K562 (cell line): ENCODE data around the gene ATP1A3. TPM values are rescaled to one million over a fixed set of nuclear protein-coding genes. Genes with fewer than 3 reads are reported as not detected.

ENCODE experiments used
- ARHGAP35 ChIP-seq: fragments of 450-650 bp; IDR thresholded peaks from 2 replicates; pipeline ENCODE4 v1.6.1; 2018; ENCODE audit not compliant: partially characterized antibody
- ARID1B ChIP-seq: fragments of 450-650 bp; IDR thresholded peaks from 2 replicates; pipeline ENCODE4 v1.6.1; 2016; ENCODE audit warnings: antibody characterized with exemption, mild to moderate bottlenecking, inconsistent platforms
- ATF1 ChIP-seq, 2 experiments: fragments of 450-650 bp in 1 of 2; IDR thresholded peaks; 2 replicates each; pipeline ENCODE4 v1.6.1; 2016; ENCODE audit warnings: missing compliant biosample characterization in 1 of 2, missing genetic modification characterization in 1 of 2
- BDP1 ChIP-seq: IDR thresholded peaks from 3 replicates; pipeline ENCODE4 v1.6.1; 2011; ENCODE audit not compliant: insufficient read length, insufficient read depth
- CEBPG ChIP-seq, 3 experiments: fragments of 200-800 bp in 1 of 3; sonication (Bioruptor generic) in 1 of 3; sonication (generic) in 1 of 3; formaldehyde crosslinking in 1 of 3; IDR thresholded peaks in 2 of 3; conservative IDR thresholded peaks in 1 of 3; 2 replicates each; pipeline versions ENCODE4 v1.6.1 to v1.8.0; 2016 to 2022; ENCODE audit warnings: missing compliant biosample characterization in 2 of 3, missing genetic modification characterization in 2 of 3, mild to moderate bottlenecking in 1 of 3, missing genetic modification reagents in 1 of 3
- DPF2 ChIP-seq: fragments of 450-650 bp; IDR thresholded peaks from 2 replicates; pipeline ENCODE4 v1.6.1; 2016
- GABPA ChIP-seq: fragments of 200-800 bp; sonication (Bioruptor generic); conservative IDR thresholded peaks from 2 replicates; pipeline ENCODE4 v1.6.1; 2016; ENCODE audit warnings: low read depth, missing genetic modification characterization, missing compliant biosample characterization
- KLF16 ChIP-seq: IDR thresholded peaks from 2 replicates; pipeline ENCODE4 v1.6.1; 2016; ENCODE audit warnings: antibody characterized with exemption
- L3MBTL2 ChIP-seq: fragments of 450-650 bp; IDR thresholded peaks from 2 replicates; pipeline ENCODE4 v1.6.1; 2016; ENCODE audit warnings: mild to moderate bottlenecking, moderate library complexity
- MAFG ChIP-seq: fragments of 450-650 bp; conservative IDR thresholded peaks from 2 replicates; pipeline ENCODE4 v1.6.1; 2016; ENCODE audit warnings: missing genetic modification characterization, missing compliant biosample characterization
- MTA1 ChIP-seq: fragments of 450-650 bp; IDR thresholded peaks from 2 replicates; pipeline ENCODE4 v1.6.1; 2017; ENCODE audit warnings: borderline replicate concordance
- NFIC ChIP-seq: fragments of 450-650 bp; IDR thresholded peaks from 2 replicates; pipeline ENCODE4 v1.6.1; 2017; ENCODE audit warnings: mild to moderate bottlenecking, inconsistent platforms
- SMAD4 ChIP-seq: fragments of 250-450 bp; sonication (Bioruptor Pico); conservative IDR thresholded peaks from 2 replicates; pipeline ENCODE4 v1.8.0; 2021; ENCODE audit warnings: inconsistent platforms, mild to moderate bottlenecking, moderate library complexity
- SMARCC2 ChIP-seq: fragments of 450-650 bp; IDR thresholded peaks from 2 replicates; pipeline ENCODE4 v1.6.1; 2017; ENCODE audit warnings: antibody characterized with exemption, moderate library complexity, mild to moderate bottlenecking, low read depth
- TBL1XR1 ChIP-seq, 2 experiments: IDR thresholded peaks; 2 replicates each; pipeline ENCODE4 v1.6.1; 2012; ENCODE audit warnings: improper control_type of control experiment in 2 of 2, low read length in 2 of 2, mild to moderate bottlenecking in 1 of 2
- TEAD4 ChIP-seq, 2 experiments: sonication (generic) in 1 of 2; formaldehyde crosslinking in 1 of 2; IDR thresholded peaks; 2 replicates each; pipeline versions ENCODE4 v1.6.1 to v1.8.0; 2012 to 2022; ENCODE audit warnings: borderline replicate concordance in 1 of 2, inconsistent platforms in 1 of 2, low read length in 1 of 2, mild to moderate bottlenecking in 1 of 2, missing genetic modification reagents in 1 of 2
- TGIF2 ChIP-seq: sonication (generic); formaldehyde crosslinking; IDR thresholded peaks from 2 replicates; pipeline ENCODE4 v1.8.1; 2022; ENCODE audit warnings: mild to moderate bottlenecking, missing genetic modification reagents, moderate library complexity
- ZNF184 ChIP-seq: sonication (generic); formaldehyde crosslinking; IDR thresholded peaks from 2 replicates; pipeline ENCODE4 v1.5.0; 2020; ENCODE audit warnings: missing genetic modification reagents
- ZNF316 ChIP-seq: fragments of 450-650 bp; IDR thresholded peaks from 2 replicates; pipeline ENCODE4 v1.6.1; 2016
- ZNF354B ChIP-seq: fragments of 250-450 bp; sonication (Bioruptor Pico); IDR thresholded peaks from 2 replicates; pipeline ENCODE4 v1.4.0; 2020
- polyA plus RNA-seq, 8 experiments: library from polyadenylated mRNA; depleted of rRNA in 4 of 8; stranded (reverse) in 5 of 8; unstranded in 3 of 8; fragments of >200 nt; fragmentation: Nextera tagmentation in 2 of 8; fragmentation: Illumina TruSeq in 1 of 8; extraction: Ambion mirVana in 2 of 8; extraction: Trizol in 1 of 8; gene quantifications; 2 replicates each; pipeline versions ENCODE4 v1.2.1 to v1.2.3, GENCODE V29; 2011 to 2014; ENCODE audit warnings: inconsistent platforms in 1 of 8, missing spikeins in 1 of 8
- total RNA-seq, 7 experiments: library from RNA; depleted of rRNA in 6 of 7; stranded (reverse); fragments of >200 nt in 6 of 7; fragmentation: Illumina TruSeq in 2 of 7; extraction: Trizol in 2 of 7; gene quantifications; 2 replicates each; pipeline versions ENCODE4 v1.2.1 to v1.2.3, GENCODE V29; 2011 to 2021; ENCODE audit warnings: low replicate concordance in 1 of 7
- TF ChIP-seq, protein P1 (sequence below), 2 experiments: fragments of 450-650 bp in 1 of 2; sonication (generic) in 1 of 2; formaldehyde crosslinking in 1 of 2; IDR thresholded peaks in 1 of 2; conservative IDR thresholded peaks in 1 of 2; 2 replicates each; pipeline versions ENCODE4 v1.6.1 to v1.8.1; 2016 to 2023; ENCODE audit warnings: mild to moderate bottlenecking in 2 of 2, moderate library complexity in 2 of 2, inconsistent platforms in 1 of 2, missing genetic modification reagents in 1 of 2
- TF ChIP-seq, protein P2 (sequence below), 3 experiments: fragments of 200-800 bp in 1 of 3; sonication (Bioruptor generic) in 1 of 3; sonication (generic) in 1 of 3; formaldehyde crosslinking in 1 of 3; IDR thresholded peaks; 2 replicates each; pipeline versions ENCODE4 v1.6.1 to v1.8.0; 2016 to 2022; ENCODE audit warnings: mild to moderate bottlenecking in 2 of 3, missing compliant biosample characterization in 2 of 3, missing genetic modification characterization in 2 of 3, missing genetic modification reagents in 1 of 3
- TF ChIP-seq, protein P3 (sequence below), 2 experiments: IDR thresholded peaks; 2 replicates each; pipeline ENCODE4 v1.6.1; 2011; ENCODE audit warnings: borderline replicate concordance in 1 of 2, control low read depth in 1 of 2, low read depth in 1 of 2, low read length in 1 of 2, mild to moderate bottlenecking in 1 of 2, mixed read lengths in 1 of 2, moderate library complexity in 1 of 2; ENCODE audit not compliant: insufficient read depth in 1 of 2, insufficient read length in 1 of 2, poor library complexity in 1 of 2, severe bottlenecking in 1 of 2; ENCODE audit errors: extremely low read depth in 1 of 2

The ATP1A3 gene
- total and polyA plus RNA-seq, 9 of the 15 experiments (the other 6 are each of a cell fraction or from before 2014, with no cell fraction given) = 0.03 to 1.0 (median 0.17) TPM; not detected in 3

DNA sequence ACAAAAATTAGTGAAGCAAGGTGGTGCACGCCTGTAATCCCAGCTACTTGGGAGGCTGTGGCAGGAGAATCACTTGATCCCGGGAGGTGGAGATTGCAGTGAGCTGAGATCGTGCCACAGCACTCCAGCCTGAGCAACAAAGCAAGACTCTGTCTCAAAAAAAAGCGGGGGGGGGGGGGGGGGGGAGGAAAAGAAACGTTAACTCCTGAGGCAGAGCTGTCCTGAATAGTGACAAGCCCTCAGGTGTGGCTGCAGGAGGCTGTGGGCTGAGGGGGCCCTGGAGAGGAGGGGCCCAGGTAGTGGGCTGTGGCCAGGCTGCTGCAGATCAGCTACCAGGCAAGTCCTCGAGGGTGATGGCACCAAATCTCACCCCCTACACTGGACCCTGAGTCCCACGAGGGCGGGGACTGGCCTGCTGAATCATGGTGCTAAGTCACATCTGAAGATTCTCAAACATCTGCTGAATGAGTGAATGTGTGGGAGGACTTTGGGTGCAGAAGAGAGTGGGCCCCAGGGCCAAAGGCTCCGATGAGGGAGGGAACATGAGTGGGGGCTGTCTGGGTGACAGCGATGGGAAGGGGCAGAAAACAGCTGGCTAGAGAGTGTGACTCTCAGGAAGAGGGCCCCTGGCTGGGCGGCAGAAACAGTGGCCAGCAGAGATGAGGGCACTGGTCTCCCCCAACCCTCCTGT is 24.6 kb upstream of the ATP1A3 start (continued):
- TF ChIP-seq L3MBTL2 (peak; percentile 87), SMARCC2 (0 out of 2 replicates have a peak, but pooled peaks have one; percentile 44), ATF1 (CRISPR knock-in tag; IDR thresholded peaks at IDR 0.05) (no peak), ATF1 (tag; IDR thresholded peaks at IDR 0.05) (peak; percentile 17; the same call in 1 of the 2 replicates), ZNF354B (no peak), SMAD4 (CRISPR knock-in tag) (0 out of 2 replicates have a peak, but pooled peaks have one; percentile 30), TBL1XR1 (IDR thresholded peaks at IDR 0.05; ENCODE audit: low read length in 2 of 2) (no peak), NFIC (peak; percentile 22; the same call in 1 of the 2 replicates), CEBPG (CRISPR knock-in tag; IDR thresholded peaks at IDR 0.05) (no peak), CEBPG (tag; conservative IDR thresholded peaks at IDR 0.05 in 1 of 2, IDR thresholded peaks at IDR 0.05 in 1 of 2) (no peak), ARID1B (peak; percentile 81), ZNF184 (CRISPR knock-in tag) (no peak), BDP1 (no peak), MTA1 (0 out of 2 replicates have a peak, but pooled peaks have one; percentile 32), MAFG (tag) (peak; percentile 78), GABPA (no peak), KLF16 (peak; percentile 68; the same call in 1 of the 2 replicates), DPF2 (peak; percentile 85), ARHGAP35 (no peak), ZNF316 (peak; percentile 93), TEAD4 (IDR thresholded peaks at IDR 0.05; ENCODE audit: low read length) (peak; percentile 41; the same call in 1 of the 2 replicates), TEAD4 (CRISPR knock-in tag; IDR thresholded peaks at IDR 0.05; ENCODE audit: borderline replicate concordance) (no peak), TGIF2 (CRISPR knock-in tag) (no peak)
- TF ChIP-seq, protein P1, sequence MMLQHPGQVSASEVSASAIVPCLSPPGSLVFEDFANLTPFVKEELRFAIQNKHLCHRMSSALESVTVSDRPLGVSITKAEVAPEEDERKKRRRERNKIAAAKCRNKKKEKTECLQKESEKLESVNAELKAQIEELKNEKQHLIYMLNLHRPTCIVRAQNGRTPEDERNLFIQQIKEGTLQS (IDR thresholded peaks at IDR 0.05) = 0 out of 2 replicates have a peak, but pooled peaks have one; percentile 15
- TF ChIP-seq, protein P1 (CRISPR knock-in tag; conservative IDR thresholded peaks at IDR 0.05) = no peak
- TF ChIP-seq, protein P2, sequence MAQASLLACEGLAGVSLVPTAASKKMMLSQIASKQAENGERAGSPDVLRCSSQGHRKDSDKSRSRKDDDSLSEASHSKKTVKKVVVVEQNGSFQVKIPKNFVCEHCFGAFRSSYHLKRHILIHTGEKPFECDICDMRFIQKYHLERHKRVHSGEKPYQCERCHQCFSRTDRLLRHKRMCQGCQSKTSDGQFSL (CRISPR knock-in tag; IDR thresholded peaks at IDR 0.05) = peak; percentile 41; the same call in 1 of the 2 replicates
- TF ChIP-seq, protein P2 (tag; IDR thresholded peaks at IDR 0.05) = peak in 1 of 2 experiments; percentile 90; a peak in 2 of 4 replicates
- TF ChIP-seq, protein P3, sequence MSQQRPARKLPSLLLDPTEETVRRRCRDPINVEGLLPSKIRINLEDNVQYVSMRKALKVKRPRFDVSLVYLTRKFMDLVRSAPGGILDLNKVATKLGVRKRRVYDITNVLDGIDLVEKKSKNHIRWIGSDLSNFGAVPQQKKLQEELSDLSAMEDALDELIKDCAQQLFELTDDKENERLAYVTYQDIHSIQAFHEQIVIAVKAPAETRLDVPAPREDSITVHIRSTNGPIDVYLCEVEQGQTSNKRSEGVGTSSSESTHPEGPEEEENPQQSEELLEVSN (IDR thresholded peaks at IDR 0.05; ENCODE audit: borderline replicate concordance in 1 of 2, extremely low read depth in 1 of 2, insufficient read depth in 1 of 2, insufficient read length in 1 of 2, low read depth in 1 of 2, low read length in 1 of 2, poor library complexity in 1 of 2, severe bottlenecking in 1 of 2) = peak; percentile 35 to 46
